ENCODE data around the gene PTPRN2. TPM values are rescaled to one million over a fixed set of nuclear protein-coding genes. Genes with fewer than 3 reads are reported as not detected.

Gene PTPRN2
- total and polyA plus RNA-seq, 2 of the 8 experiments (the other 6 are each of a cell fraction or from before 2014, with no cell fraction given): 2.6 to 4.5 TPM

DNA sequence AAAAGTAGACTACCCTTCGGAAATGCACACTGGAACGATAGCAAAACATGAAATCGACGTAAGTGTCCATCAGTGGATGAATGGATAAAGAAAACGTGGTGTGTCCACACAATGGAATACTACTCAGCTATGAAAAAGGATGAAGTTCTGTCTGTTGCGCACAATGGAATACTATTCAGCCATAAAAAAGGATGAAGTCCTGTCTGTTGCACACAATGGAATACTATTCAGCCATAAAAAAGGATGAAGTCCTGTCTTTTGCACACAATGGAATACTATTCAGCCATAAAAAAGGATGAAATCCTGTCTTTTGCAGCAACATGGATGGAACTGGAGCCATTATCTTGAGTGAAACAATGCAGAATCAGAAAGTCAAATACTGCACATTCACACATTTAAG, 591.8 kb downstream of the PTPRN2 start:
- WGBS, 2 experiments (ENCODE audit: extremely low coverage in 1 of 2, insufficient coverage in 1 of 2, insufficient read length in 1 of 2, insufficient replicate concordance in 2 of 2, low coverage in 1 of 2, low lambda C conversion rate in 2 of 2, missing lambda C conversion rate in 1 of 2): 85% methylated on average over 6 of the region's 6 CpGs; no CpG with 5 or more reads in 1 of the 2 experiments
- peak; percentile 94 for TF ChIP-seq KDM1A (IDR thresholded peaks at IDR 0.05; ENCODE audit: borderline replicate concordance, low read length)
- no peak for TF ChIP-seq NRF1 (IDR thresholded peaks at IDR 0.05; ENCODE audit: low read depth, low read length)
- peak in 1 of 2 experiments; percentile 91; a peak in 1 of 4 replicates for TF ChIP-seq HDAC2 (IDR thresholded peaks at IDR 0.05; ENCODE audit: borderline replicate concordance in 1 of 2, low read depth in 2 of 2, low read length in 2 of 2)
- TF ChIP-seq RNF2 (IDR thresholded peaks at IDR 0.05; ENCODE audit: borderline replicate concordance, low read depth, low read length, missing control alignments, poor library complexity, severe bottlenecking): no peak
- no peak for TF ChIP-seq SP4 (IDR thresholded peaks at IDR 0.05; ENCODE audit: low read length)
- no peak for TF ChIP-seq TEAD4 (IDR thresholded peaks at IDR 0.05; ENCODE audit: low read depth, low read length)
- TF ChIP-seq NANOG (IDR thresholded peaks at IDR 0.05; ENCODE audit: insufficient read depth, low read depth, low read length, poor library complexity, severe bottlenecking): no peak
- no peak for TF ChIP-seq BACH1 (IDR thresholded peaks at IDR 0.05; ENCODE audit: low read length)

More for the DNA sequence above, 591.8 kb downstream of the PTPRN2 start:
- H3K9ac ChIP-seq (replicated peaks in 1 of 4; ENCODE audit: extremely low read depth in 1 of 4, low read depth in 3 of 4, low read length in 3 of 4): no peak overlapping the region
- no peaks in the 10 kb centered on the region for H3K27me3 ChIP-seq (replicated peaks in 1 of 4; ENCODE audit: control insufficient read depth in 3 of 4, extremely low read depth in 1 of 4, insufficient read depth in 3 of 4, low read length in 3 of 4)
- no peak overlapping the region for H2BK20ac ChIP-seq (ENCODE audit: low read length)
- no peak overlapping the region for H2BK12ac ChIP-seq (ENCODE audit: low read depth, low read length)
- no peaks in the 10 kb centered on the region for H3K79me1 ChIP-seq (ENCODE audit: low read depth, low read length)
- DNase-seq (ENCODE audit: low read depth in 1 of 2, low spot score in 2 of 2) (no peak), FAIRE-seq (no peak)
- ChIA-PET CTCF (ENCODE audit: partially characterized antibody) (interaction anchor here (0.9 kb wide), 1 partner anchor 10 kb away, joined by 3 read pairs; no protein-coding TSS in a partner anchor), POLR2A (ENCODE audit: partially characterized antibody) (no interaction called here)
- no peak overlapping the region for H3K14ac ChIP-seq (ENCODE audit: insufficient read length)
- no peak overlapping the region for H2AK5ac ChIP-seq (ENCODE audit: low read depth, low read length)
- H2BK120ac ChIP-seq (replicated peaks; ENCODE audit: low read depth, low read length): no peak overlapping the region
- peaks cover 0 to 8% (median 2%) of the 10 kb centered on the region in 4 experiments; a peak in 2 of 7 replicates for H3K4me1 ChIP-seq (replicated peaks in 1 of 4; ENCODE audit: control insufficient read depth in 3 of 4, insufficient read depth in 4 of 4, low read length in 3 of 4)
- H3K27ac ChIP-seq (ENCODE audit: low read depth, low read length): no peak overlapping the region
- no peaks in the 10 kb centered on the region for H4K20me1 ChIP-seq (replicated peaks in 1 of 2; ENCODE audit: control insufficient read depth in 1 of 2, insufficient read depth in 2 of 2, low read length in 2 of 2)
- H4K8ac ChIP-seq (ENCODE audit: extremely low read depth, insufficient read depth, low read length): no peak overlapping the region
- H3K18ac ChIP-seq (ENCODE audit: extremely low read depth, low read length): no peak overlapping the region
- H3K4me2 ChIP-seq (ENCODE audit: insufficient read depth in 1 of 2, low read depth in 2 of 2, low read length in 2 of 2): no peak overlapping the region
- H2AFZ ChIP-seq (ENCODE audit: low read length): no peak overlapping the region
- H3K23ac ChIP-seq (ENCODE audit: insufficient read length): no peak overlapping the region
- H4K91ac ChIP-seq (replicated peaks; ENCODE audit: insufficient read length, low read length): no peak overlapping the region
- H2BK15ac ChIP-seq (ENCODE audit: low read length): no peak overlapping the region
- no peak overlapping the region for H3K4ac ChIP-seq (replicated peaks; ENCODE audit: insufficient read length, low read depth, low read length)
- H4K5ac ChIP-seq (ENCODE audit: insufficient read length, low read depth, low read length): no peak overlapping the region
- no peak overlapping the region for H3K4me3 ChIP-seq (ENCODE audit: extremely low read depth in 1 of 4, insufficient read depth in 2 of 4, low read depth in 3 of 4, low read length in 4 of 4)
- no peaks in the 10 kb centered on the region for H3K36me3 ChIP-seq (ENCODE audit: control insufficient read depth in 2 of 4, insufficient read depth in 4 of 4, low read length in 3 of 4)
- H2BK5ac ChIP-seq (ENCODE audit: low read depth, low read length): no peak overlapping the region
- no peak overlapping the region for H3K56ac ChIP-seq (replicated peaks; ENCODE audit: insufficient read length, low read depth, low read length)
- H3K23me2 ChIP-seq (ENCODE audit: low read depth, low read length): no peaks in the 10 kb centered on the region
- 0 out of 4 replicates have a peak, but pooled peaks cover 0 to 2% of the 10 kb centered on the region in 2 experiments for H3K9me3 ChIP-seq (ENCODE audit: insufficient read depth in 2 of 2, low read depth in 1 of 2, low read length in 1 of 2)
- H3K79me2 ChIP-seq (ENCODE audit: control insufficient read depth in 1 of 2, insufficient read depth in 2 of 2, low read length in 2 of 2): no peaks in the 10 kb centered on the region

Measured in H1 (cell line).